Mononuclear cell (primary cell): Measurements from ENCODE around the gene PPP1R3F. TPM values are rescaled to one million over a fixed set of nuclear protein-coding genes. Genes with fewer than 3 reads are reported as not detected.

Experiments used
- H3K27me3 ChIP-seq: 2 replicates; pipeline ENCODE4 v1.6.0; 2011; ENCODE audit warnings: low read length, control low read depth; ENCODE audit not compliant: insufficient read depth
- H3K4me1 ChIP-seq: 2 replicates; pipeline ENCODE4 v1.5.1; 2011; ENCODE audit warnings: mild to moderate bottlenecking, low read length, control low read depth; ENCODE audit not compliant: insufficient read depth
- H3K4me3 ChIP-seq: 2 replicates; pipeline ENCODE4 v1.5.1; 2011; ENCODE audit warnings: mild to moderate bottlenecking, low read length, moderate library complexity
- H3K9me3 ChIP-seq: 2 replicates; pipeline ENCODE4 v1.5.1; 2011; ENCODE audit warnings: low read depth, mild to moderate bottlenecking, control low read depth, low read length
- total RNA-seq: library from RNA; depleted of rRNA; stranded (reverse); fragments of >200 nt; gene quantifications from one replicate; pipeline ENCODE4 v1.2.3, GENCODE V29; 2012

Gene PPP1R3F
- total RNA-seq, 1 donor, result 3.6 TPM

DNA sequence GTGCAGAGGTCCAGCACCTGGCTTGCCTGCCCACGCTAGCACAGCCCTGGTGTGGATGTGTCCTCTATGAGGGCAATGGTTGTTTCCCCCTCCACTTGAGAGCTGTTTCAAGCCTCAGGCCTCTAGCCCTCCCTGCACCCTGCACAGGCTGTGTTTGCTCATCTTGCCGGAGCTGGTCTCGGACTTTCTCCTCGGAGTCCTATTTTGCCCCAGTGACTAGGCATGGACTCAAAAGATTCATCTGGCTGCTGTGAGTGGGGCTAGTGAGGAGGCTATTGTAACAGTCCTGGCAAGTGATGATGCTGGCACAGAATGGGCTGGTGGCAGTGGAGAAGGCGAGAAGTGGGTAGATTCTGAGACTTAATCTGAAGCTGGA is 10.9 kb upstream of the PPP1R3F start:
- Histone ChIP-seq H3K9me3 (no peaks in the 10 kb centered on the region), H3K4me3 (no peak overlapping the region), H3K27me3 (no peaks in the 10 kb centered on the region), H3K4me1 (peaks cover 12% of the 10 kb centered on the region)

DNA sequence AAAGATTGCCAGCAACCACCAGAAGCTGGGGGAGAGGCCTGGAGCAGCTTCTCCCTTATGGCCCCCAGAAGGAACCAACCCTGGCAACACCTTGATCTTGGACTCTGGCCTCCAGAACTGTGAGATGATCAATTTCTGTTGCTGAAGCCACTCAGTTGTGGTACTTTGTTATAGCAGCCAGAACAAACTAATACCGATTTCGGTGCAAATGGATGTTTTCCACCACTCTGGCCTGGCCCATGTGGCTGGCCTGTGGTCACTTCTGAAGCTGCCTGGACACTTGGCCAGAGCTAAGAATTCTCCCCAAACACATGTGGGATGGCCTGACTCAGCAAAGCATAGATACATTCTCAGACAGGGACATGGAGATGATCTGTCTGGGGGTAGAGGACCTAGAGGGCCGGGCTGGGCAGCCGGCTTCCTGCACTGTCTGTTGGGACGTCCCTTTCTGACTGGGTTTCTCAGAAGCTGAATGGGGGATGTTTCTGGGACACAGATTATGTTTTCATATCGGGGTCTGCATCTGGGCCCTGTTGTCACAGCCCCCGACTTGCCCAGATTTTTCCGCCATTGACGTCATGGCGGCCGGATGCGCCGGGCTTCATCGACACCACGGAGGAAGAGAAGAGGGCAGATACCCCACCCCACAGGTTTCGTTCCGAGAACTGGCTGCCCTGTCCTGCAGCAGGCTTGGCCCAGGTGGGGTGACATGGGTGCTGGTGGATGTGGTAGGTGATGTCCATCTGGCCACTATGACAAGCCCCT is 9.2 kb upstream of the PPP1R3F start:
- Histone ChIP-seq H3K27me3 (no peaks in the 10 kb centered on the region), H3K4me3 (no peak overlapping the region), H3K9me3 (no peaks in the 10 kb centered on the region), H3K4me1 (peaks cover 12% of the 10 kb centered on the region)

DNA sequence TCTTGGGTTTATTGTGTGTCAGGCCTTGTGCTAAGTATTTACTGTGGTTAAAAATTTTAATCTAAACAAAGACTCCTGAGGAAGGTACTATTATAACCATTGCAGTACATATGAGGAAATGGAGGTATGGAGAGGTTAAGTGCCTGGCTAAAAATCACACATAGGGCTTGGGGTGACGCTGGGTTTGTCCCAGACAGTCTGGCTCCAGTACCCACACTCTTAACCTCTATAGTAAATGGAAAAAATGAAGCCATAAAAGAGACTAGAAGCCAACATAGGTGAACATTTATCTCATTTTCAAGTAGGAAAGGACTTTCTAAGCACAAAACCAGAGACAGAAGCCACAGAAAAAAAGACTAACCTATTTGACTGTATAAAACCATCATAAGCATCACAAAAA is 7.0 kb upstream of the PPP1R3F start:
- Histone ChIP-seq H3K27me3 (no peaks in the 10 kb centered on the region), H3K4me3 (no peak overlapping the region), H3K9me3 (no peaks in the 10 kb centered on the region), H3K4me1 (peaks cover 7% of the 10 kb centered on the region)

DNA sequence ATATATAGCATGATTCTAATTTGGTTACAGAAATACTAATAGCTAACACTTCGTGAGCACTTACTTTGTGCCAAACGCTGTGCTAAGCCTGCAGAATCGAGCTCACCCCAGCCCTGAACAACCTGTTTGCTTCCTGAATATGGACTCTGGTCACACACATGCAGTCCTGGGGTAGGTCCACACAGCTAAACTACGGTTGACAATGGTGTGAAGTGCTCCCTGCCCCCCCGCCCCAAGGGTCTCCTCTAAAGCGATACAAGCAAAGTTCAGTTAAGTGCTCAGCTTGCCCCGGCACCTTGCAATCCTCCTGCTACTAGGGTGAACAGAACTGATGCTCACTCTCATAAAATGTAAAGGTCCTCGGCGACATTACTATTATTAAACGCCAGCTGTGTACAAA is 6.0 kb upstream of the PPP1R3F start:
- H3K4me3 ChIP-seq, result no peak overlapping the region
- no peaks in the 10 kb centered on the region for H3K9me3 ChIP-seq
- no peaks in the 10 kb centered on the region for H3K27me3 ChIP-seq
- H3K4me1 ChIP-seq, result peaks cover 4% of the 10 kb centered on the region

DNA sequence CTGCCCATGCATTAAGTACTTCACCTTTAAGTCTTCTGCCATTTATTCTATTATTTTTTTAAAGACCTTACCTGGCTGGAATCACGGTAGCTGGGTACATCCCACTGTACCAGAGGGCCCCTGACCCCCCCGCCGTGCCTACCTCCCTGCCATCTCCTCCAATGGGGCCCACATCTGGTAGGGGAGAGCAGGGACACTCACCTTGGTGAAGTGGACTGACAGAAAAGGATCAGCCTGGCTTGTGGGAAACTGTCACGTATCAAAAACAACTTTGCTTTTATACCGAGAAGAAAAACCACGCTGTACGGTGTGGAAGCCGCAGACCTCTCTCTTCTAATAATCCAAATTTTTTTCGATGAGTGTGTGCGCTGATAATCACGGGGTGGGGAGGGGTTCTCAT is 5.1 kb upstream of the PPP1R3F start, which contains the start of gene FOXP3:
FOXP3 (minus strand) TSS at position 251 of the 400 bp plus-strand sequence. CDS start 6,205 bp downstream, outside the sequence.
- Histone ChIP-seq H3K4me1 (peaks cover 5% of the 10 kb centered on the region), H3K4me3 (no peak within 1 kb of the TSS), H3K9me3 (no peaks in the 10 kb centered on the region), H3K27me3 (no peaks in the 10 kb centered on the region)

DNA sequence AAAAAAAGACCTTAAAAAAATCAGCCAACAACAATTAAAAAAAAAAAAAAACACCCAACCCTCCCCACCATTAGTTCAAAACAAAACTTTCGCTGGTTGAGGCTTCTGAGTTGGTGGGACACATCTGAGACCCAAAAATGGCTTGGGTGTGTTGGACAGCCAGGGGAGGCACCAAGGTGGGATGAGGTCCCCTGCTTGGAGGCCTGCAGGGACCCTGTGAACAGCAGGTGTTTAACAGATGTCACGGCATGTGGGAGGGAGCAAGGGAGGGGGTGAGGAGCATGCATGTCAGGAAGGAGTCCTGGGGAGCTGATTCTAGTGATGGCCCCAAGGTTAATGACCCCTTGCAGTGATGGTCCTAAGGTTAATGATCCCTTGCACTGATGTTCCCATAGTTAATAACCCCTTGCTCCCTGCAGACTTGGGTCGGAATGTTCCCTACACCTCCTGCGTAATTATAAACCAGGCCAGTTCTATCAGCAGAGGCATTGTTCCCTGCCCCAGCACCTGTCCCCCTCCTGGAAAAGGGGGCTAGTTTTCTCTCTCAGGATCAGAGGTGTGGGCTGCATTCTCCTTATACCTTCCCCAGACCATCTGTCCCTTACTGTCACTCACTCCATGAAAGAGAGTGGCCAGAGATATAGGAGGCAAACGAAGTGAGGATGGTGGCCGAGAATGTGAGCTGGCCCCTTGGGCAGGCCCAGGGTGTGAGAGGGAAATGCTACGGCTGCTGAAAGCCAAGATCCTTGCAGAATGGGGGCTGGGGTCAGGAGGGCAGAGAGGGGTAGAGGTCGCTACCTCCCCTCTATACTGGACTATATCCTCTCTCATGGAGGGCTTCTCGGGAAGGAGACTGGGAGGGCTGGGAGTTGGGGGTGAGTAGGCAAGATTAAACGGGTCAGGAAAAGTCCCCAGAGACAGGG is 2.8 kb upstream of the PPP1R3F start:
- peaks cover 20% of the 10 kb centered on the region for H3K4me1 ChIP-seq
- no peak overlapping the region for H3K4me3 ChIP-seq
- H3K27me3 ChIP-seq, result no peaks in the 10 kb centered on the region
- no peaks in the 10 kb centered on the region for H3K9me3 ChIP-seq

DNA sequence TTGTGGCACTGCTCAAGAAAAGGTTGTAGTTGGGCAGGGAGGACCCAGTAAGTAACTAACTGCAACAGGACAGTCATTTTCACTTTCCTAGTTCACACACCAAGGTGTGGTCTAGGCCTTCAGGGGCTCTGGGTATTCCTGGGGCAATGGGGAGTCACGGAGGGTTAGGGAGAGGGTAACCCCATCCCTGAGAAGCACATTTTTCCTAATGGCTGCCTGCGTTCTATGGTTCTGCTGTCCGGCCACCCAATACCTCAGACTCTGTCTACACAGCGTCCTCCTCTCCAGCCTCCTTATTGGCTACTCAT is 937 bp upstream of the PPP1R3F start:
- H3K27me3 ChIP-seq, result no peaks in the 10 kb centered on the region
- peak overlapping the region; percentile 54 for H3K4me3 ChIP-seq
- H3K4me1 ChIP-seq, result peaks cover 33% of the 10 kb centered on the region
- H3K9me3 ChIP-seq, result no peaks in the 10 kb centered on the region

DNA sequence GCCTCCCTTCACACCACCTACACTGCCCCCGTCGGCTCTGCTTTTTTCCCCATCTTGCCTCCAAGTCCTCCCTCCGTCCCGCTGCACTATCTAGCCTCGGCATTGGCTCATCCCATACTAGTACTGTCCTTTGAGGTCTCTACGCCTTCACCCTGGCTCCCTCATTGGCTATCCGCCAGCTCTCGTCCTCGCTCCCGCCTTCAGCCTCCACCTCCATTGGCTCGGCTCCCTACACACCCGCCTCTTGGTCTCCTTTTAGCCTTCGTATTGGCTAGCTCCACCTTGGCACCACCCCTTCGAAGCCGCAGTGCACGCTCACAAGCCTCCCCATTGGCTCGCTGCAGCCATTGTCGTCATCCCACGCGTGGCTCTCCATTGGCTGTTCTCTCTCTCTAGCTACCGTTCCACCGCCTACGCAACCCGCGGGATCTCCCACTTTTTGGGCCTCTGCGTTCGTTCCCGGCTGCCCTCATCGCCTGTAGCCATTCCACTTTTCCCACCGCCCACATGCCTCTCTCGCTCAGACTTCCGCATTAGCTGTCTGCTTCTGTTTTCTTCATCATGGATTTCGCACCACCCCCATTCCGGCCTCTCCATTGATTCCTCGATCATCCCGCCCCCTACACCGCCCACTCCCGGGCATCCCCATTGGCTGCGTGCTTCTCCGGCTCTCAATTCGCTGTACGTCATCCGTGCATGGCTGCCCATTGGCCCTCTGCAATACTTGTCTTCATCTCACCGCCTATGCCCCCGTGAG is 405 bp upstream of the PPP1R3F start:
- Histone ChIP-seq H3K4me1 (peaks cover 39% of the 10 kb centered on the region), H3K9me3 (no peaks in the 10 kb centered on the region), H3K4me3 (peak overlapping the region; percentile 54), H3K27me3 (no peaks in the 10 kb centered on the region)

DNA sequence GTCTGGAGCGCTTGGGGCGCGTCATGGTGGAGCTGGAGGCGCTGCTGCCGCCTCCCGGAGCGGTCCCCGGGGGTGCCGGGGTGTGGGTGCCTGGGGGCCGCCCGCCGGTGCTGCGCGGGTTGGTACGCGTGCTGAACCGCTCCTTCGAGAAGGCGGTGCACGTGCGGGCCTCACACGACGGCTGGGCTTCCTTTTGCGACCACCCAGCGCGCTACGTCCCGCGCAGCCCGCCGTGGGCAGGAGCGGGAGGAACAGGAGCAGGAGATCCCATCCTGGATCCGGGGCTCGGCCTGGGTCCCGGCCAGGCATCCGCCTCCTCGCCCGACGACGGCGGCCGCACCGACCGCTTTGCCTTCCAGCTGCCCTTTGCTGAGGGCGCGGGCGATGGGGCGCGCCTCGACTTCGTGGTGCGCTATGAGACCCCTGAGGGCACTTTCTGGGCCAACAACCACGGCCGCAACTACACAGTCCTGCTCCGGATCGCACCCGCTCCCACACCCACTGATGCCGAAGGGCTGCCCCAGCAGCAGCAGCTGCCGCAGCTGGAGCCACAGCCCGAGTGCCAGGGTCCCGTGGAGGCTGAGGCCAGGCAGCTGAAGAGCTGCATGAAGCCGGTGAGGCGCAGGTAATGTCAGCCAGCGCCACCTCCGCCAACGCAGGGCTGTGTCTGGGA is 792 bp downstream of the PPP1R3F start:
- peaks cover 50% of the 10 kb centered on the region for H3K4me1 ChIP-seq

DNA sequence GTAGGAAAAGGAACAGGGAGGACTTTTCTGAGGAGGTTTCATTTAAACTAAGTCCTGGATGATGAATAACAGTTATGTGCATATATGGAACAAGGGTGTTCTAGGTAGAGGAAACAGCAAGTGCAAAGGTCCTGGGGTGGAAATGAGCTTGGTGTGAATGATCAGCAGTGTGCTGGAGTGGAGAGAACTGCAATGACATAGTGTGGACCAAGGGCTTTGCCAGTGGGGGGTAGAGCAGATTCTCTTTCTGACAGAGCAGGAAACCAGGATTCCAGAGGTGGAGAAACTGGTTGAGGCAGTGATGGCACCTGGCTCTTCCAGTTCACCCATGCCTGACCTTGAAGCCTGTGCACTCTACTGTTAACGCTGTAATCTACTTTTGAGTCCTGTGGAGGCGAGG is 1.7 kb downstream of the PPP1R3F start:
- Histone ChIP-seq H3K4me3 (no peak overlapping the region), H3K9me3 (no peaks in the 10 kb centered on the region), H3K27me3 (no peaks in the 10 kb centered on the region), H3K4me1 (peaks cover 56% of the 10 kb centered on the region)

More for the DNA sequence above, 792 bp downstream of the PPP1R3F start:
- H3K4me3 ChIP-seq, result peak overlapping the region; percentile 54
- H3K9me3 ChIP-seq, result no peaks in the 10 kb centered on the region
- no peaks in the 10 kb centered on the region for H3K27me3 ChIP-seq

DNA sequence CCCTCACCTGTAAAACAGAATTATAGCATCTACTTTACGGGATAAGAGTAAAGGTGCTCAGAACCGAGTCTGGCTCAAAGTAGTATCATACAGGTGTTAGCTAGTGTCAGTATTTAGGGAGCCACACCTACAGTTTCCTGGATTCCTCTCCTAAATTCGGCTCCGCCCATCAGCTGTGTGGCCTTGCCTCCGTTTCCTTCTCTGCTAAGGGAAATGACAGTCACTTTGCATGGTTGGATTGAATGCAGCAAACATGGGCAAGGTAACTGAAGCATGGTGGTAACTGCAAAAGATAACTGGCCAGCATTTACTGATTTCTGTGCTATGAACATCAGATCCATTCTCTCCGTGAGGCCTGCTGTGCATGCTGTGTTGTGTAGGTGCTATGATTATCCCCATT is 2.8 kb downstream of the PPP1R3F start:
- H3K9me3 ChIP-seq, result no peaks in the 10 kb centered on the region
- H3K4me3 ChIP-seq, result no peak overlapping the region
- no peaks in the 10 kb centered on the region for H3K27me3 ChIP-seq
- peaks cover 61% of the 10 kb centered on the region for H3K4me1 ChIP-seq

DNA sequence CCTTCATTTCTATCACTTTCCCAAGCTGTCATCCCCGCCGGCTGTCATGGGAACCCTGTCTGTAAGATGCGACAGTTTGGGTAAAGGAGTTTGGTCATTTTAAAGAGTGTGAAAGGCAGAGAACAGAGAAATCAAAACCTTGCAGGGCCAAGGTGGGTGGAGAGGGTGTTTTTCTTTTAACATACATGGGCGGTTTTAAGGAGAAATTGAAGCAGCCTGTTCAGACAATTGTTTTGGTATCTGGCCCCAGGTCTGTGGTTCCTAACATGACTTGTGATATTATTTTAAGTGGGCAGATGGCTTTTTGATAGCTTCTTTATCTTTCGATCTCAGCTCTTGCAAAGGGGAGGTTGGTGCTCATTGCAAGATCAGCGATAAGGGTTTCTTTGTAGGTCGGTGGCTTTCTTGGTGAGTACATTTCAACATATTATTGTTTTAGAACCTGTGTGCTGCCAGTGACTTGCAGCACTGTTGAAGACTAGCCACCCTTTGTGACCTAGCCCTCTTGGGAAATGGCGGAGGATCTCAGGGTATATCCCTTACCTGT is 3.7 kb downstream of the PPP1R3F start:
- Histone ChIP-seq H3K9me3 (no peaks in the 10 kb centered on the region), H3K4me1 (peaks cover 61% of the 10 kb centered on the region), H3K27me3 (no peaks in the 10 kb centered on the region), H3K4me3 (no peak overlapping the region)

DNA sequence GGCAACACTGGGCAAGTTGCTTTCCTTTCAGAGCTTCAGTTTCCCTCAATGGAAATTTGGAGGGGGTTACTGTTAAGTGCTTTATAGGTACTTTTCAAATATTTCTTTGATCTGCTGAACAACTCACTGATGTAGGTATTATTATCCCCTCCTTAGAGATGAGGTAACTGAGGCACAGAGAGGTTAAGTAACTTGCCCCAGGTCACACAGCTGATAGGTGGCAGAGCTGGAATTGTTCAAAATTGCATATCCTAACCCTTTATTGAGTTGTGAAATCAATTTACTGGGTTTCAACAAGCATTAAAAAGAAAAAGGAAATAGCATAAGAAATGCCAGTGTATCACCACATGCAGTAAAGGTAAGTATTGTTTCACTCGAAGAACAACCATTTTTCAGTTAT is 6.6 kb downstream of the PPP1R3F start:
- no peak overlapping the region for H3K4me3 ChIP-seq
- H3K9me3 ChIP-seq, result no peaks in the 10 kb centered on the region
- peaks cover 47% of the 10 kb centered on the region for H3K4me1 ChIP-seq
- H3K27me3 ChIP-seq, result no peaks in the 10 kb centered on the region

DNA sequence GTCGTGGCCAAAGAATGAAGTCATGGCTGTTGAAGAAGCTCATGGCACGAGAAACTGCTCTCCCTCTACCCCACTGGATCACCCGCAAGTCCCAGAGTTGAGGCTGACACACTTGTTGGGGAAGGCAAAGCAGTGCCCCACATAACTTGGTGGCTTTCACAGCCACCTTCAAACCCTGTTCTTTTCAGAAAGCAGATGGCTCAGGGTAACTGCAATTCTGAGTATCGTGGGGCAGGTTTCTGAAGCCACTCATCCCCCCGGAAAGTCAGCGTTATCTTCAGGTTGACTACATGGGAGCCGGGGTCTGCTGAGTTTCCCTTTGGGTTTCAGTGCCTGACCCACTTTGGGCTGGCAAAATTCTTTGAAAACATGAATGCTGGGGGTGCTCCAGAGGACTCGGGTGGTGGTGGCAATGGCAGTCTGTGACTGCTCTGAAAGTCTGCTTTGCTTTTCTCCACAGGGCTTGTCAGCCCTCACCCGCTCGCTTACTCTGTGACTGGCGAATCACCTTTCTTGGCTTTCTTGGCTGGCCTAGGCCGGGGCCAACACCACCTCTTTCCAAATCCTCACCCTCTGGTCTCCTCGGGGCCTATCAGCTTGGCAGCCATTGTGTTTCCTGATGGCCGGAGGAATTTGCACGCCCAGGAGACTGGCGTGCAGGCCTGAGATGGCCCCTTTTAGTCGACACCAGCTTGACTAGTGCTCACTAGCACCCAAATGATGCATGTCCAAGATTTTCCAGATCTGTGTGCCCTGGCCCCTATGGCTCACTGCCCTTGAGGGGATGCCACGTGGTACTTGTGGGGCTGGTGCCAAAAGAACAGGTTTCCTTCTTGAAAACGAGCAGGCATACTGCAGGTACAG is 7.3 kb downstream of the PPP1R3F start:
- Histone ChIP-seq H3K4me3 (no peak overlapping the region), H3K9me3 (no peaks in the 10 kb centered on the region), H3K27me3 (no peaks in the 10 kb centered on the region), H3K4me1 (peaks cover 40% of the 10 kb centered on the region)
